ENCODE results near the gene GCSAM.

GCSAM gene

GRCh38 chr3:112143251-112143650 lies 10.2 kb upstream of the GCSAM start:
- Histone ChIP-seq H3K9ac (ENCODE audit: low read depth, low read length) (no peak overlapping the region), H3K4me1 (ENCODE audit: insufficient read depth, low read length) (no peaks in the 10 kb centered on the region), H2AFZ (ENCODE audit: low read depth, low read length) (no peak overlapping the region), H3K27me3 (ENCODE audit: insufficient read depth, low read length, poor library complexity) (peaks cover 3% of the 10 kb centered on the region), H3K36me3 (ENCODE audit: insufficient read depth, low read length) (no peaks in the 10 kb centered on the region), H3K79me2 (ENCODE audit: insufficient read depth, low read length) (no peaks in the 10 kb centered on the region), H3K4me2 (ENCODE audit: insufficient read depth, low read length) (no peak overlapping the region), H3K9me3 (ENCODE audit: insufficient read depth, low read length, severe bottlenecking) (no peaks in the 10 kb centered on the region), H4K20me1 (ENCODE audit: insufficient read depth, low read length) (no peaks in the 10 kb centered on the region), H3K4me3 (ENCODE audit: low read depth in 1 of 2, low read length in 2 of 2) (no peak overlapping the region), H3K27ac (ENCODE audit: low read length) (no peak overlapping the region)
- no peak for ATAC-seq (ENCODE audit: insufficient read depth, low read depth)
- no peak for TF ChIP-seq CTCF (IDR thresholded peaks at IDR 0.05; ENCODE audit: borderline replicate concordance, extremely low read depth, low read length, poor library complexity, severe bottlenecking)
- no peak for TF ChIP-seq EZH2 (IDR thresholded peaks at IDR 0.05; ENCODE audit: borderline replicate concordance, low read depth, low read length, severe bottlenecking)
- DNase-seq: no peak

- no peak for DNase-seq
- H4K20me1 ChIP-seq (ENCODE audit: insufficient read depth, low read length): no peaks in the 10 kb centered on the region
- H3K4me3 ChIP-seq (ENCODE audit: low read depth in 1 of 2, low read length in 2 of 2): no peak overlapping the region
- H3K27me3 ChIP-seq (ENCODE audit: insufficient read depth, low read length, poor library complexity): peaks cover 3% of the 10 kb centered on the region
- H3K4me1 ChIP-seq (ENCODE audit: insufficient read depth, low read length): no peaks in the 10 kb centered on the region
- no peak overlapping the region for H2AFZ ChIP-seq (ENCODE audit: low read depth, low read length)
- no peaks in the 10 kb centered on the region for H3K79me2 ChIP-seq (ENCODE audit: insufficient read depth, low read length)
- H3K36me3 ChIP-seq (ENCODE audit: insufficient read depth, low read length): no peaks in the 10 kb centered on the region
- no peaks in the 10 kb centered on the region for H3K9me3 ChIP-seq (ENCODE audit: insufficient read depth, low read length, severe bottlenecking)
- TF ChIP-seq CTCF (IDR thresholded peaks at IDR 0.05; ENCODE audit: borderline replicate concordance, extremely low read depth, low read length, poor library complexity, severe bottlenecking) (no peak), EZH2 (IDR thresholded peaks at IDR 0.05; ENCODE audit: borderline replicate concordance, low read depth, low read length, severe bottlenecking) (no peak)
- H3K27ac ChIP-seq (ENCODE audit: low read length): no peak overlapping the region
- H3K9ac ChIP-seq (ENCODE audit: low read depth, low read length): no peak overlapping the region
- ATAC-seq (ENCODE audit: insufficient read depth, low read depth): no peak
- H3K4me2 ChIP-seq (ENCODE audit: insufficient read depth, low read length): no peak overlapping the region
Measured at GRCh38 chr3:112141293-112141692, 8.2 kb upstream of the GCSAM start.

GRCh38 chr3:112140584-112140983 lies 7.5 kb upstream of the GCSAM start:
- TF ChIP-seq EZH2 (IDR thresholded peaks at IDR 0.05; ENCODE audit: borderline replicate concordance, low read depth, low read length, severe bottlenecking): no peak
- no peak for TF ChIP-seq CTCF (IDR thresholded peaks at IDR 0.05; ENCODE audit: borderline replicate concordance, extremely low read depth, low read length, poor library complexity, severe bottlenecking)
- Histone ChIP-seq H4K20me1 (ENCODE audit: insufficient read depth, low read length) (no peaks in the 10 kb centered on the region), H3K27ac (ENCODE audit: low read length) (no peak overlapping the region), H3K9me3 (ENCODE audit: insufficient read depth, low read length, severe bottlenecking) (no peaks in the 10 kb centered on the region), H3K4me1 (ENCODE audit: insufficient read depth, low read length) (no peaks in the 10 kb centered on the region), H3K9ac (ENCODE audit: low read depth, low read length) (no peak overlapping the region), H2AFZ (ENCODE audit: low read depth, low read length) (no peak overlapping the region), H3K27me3 (ENCODE audit: insufficient read depth, low read length, poor library complexity) (peaks cover 3% of the 10 kb centered on the region), H3K4me3 (ENCODE audit: low read depth in 1 of 2, low read length in 2 of 2) (no peak overlapping the region), H3K36me3 (ENCODE audit: insufficient read depth, low read length) (no peaks in the 10 kb centered on the region), H3K79me2 (ENCODE audit: insufficient read depth, low read length) (no peaks in the 10 kb centered on the region), H3K4me2 (ENCODE audit: insufficient read depth, low read length) (no peak overlapping the region)
- no peak for DNase-seq
- ATAC-seq (ENCODE audit: insufficient read depth, low read depth): no peak
